Astrocyte (in vitro differentiated cells and primary cell): ENCODE measurements around the gene ADCY5. TPM values are rescaled to one million over a fixed set of nuclear protein-coding genes. Genes with fewer than 3 reads are reported as not detected.

Source experiments
- DNase-seq: peaks from one replicate; pipeline ENCODE4 v3.0.0-alpha.2; 2010; ENCODE audit warnings: low read depth
- FAIRE-seq: peaks from 2 replicates; lab custom pipeline; 2011; peaks lifted over from hg19 to GRCh38; lab: Jason Lieb, UNC
- H2AFZ ChIP-seq: 2 replicates; pipeline ENCODE4 v1.6.0; 2012; ENCODE audit warnings: low read depth, low read length, inconsistent platforms
- H3K27ac ChIP-seq: 2 replicates; pipeline ENCODE4 v1.5.1; 2011; ENCODE audit warnings: low read depth, low read length, inconsistent platforms
- H3K27me3 ChIP-seq: 2 replicates; pipeline ENCODE4 v1.6.0; 2011; ENCODE audit warnings: low read length, inconsistent platforms; ENCODE audit not compliant: insufficient read depth
- H3K36me3 ChIP-seq: 2 replicates; pipeline ENCODE4 v1.5.1; 2011; ENCODE audit warnings: low read length, inconsistent platforms; ENCODE audit not compliant: insufficient read depth
- H3K4me1 ChIP-seq: 2 replicates; pipeline ENCODE4 v1.5.1; 2011; ENCODE audit warnings: low read length, inconsistent platforms; ENCODE audit not compliant: insufficient read depth
- H3K4me2 ChIP-seq: 2 replicates; pipeline ENCODE4 v1.6.0; 2012; ENCODE audit warnings: low read length, inconsistent platforms
- H3K4me3 ChIP-seq: 2 replicates; pipeline ENCODE4 v1.5.1; 2011; ENCODE audit warnings: low read depth, mild to moderate bottlenecking, low read length, inconsistent platforms; ENCODE audit not compliant: insufficient read depth
- H3K79me2 ChIP-seq: 2 replicates; pipeline ENCODE4 v1.6.0; 2012; ENCODE audit warnings: mild to moderate bottlenecking, low read length, inconsistent platforms; ENCODE audit not compliant: insufficient read depth
- H3K9ac ChIP-seq: 2 replicates; pipeline ENCODE4 v1.6.0; 2012; ENCODE audit warnings: mild to moderate bottlenecking, low read length, inconsistent platforms
- H3K9me3 ChIP-seq: 2 replicates; pipeline ENCODE4 v1.5.1; 2012; ENCODE audit warnings: low read depth, mild to moderate bottlenecking, low read length, inconsistent platforms; ENCODE audit not compliant: insufficient read depth
- H4K20me1 ChIP-seq: 2 replicates; pipeline ENCODE4 v1.6.0; 2012; ENCODE audit warnings: low read length, inconsistent platforms; ENCODE audit not compliant: insufficient read depth
- H3K27ac Mint-ChIP-seq: one replicate; pipeline ENCODE4 v1.8.0; 2021; ENCODE audit warnings: mild to moderate bottlenecking, mixed read lengths; ENCODE audit not compliant: unreplicated experiment
- H3K27me3 Mint-ChIP-seq: one replicate; pipeline ENCODE4 v1.8.0; 2021; ENCODE audit warnings: low read depth, mixed read lengths; ENCODE audit not compliant: unreplicated experiment
- H3K36me3 Mint-ChIP-seq: one replicate; pipeline ENCODE4 v1.8.0; 2021; ENCODE audit warnings: low read depth, mixed read lengths; ENCODE audit not compliant: unreplicated experiment
- H3K4me1 Mint-ChIP-seq: one replicate; pipeline ENCODE4 v1.8.0; 2021; ENCODE audit warnings: low read depth, mixed read lengths; ENCODE audit not compliant: unreplicated experiment
- H3K4me3 Mint-ChIP-seq: one replicate; pipeline ENCODE4 v1.8.0; 2021; ENCODE audit warnings: mild to moderate bottlenecking, moderate library complexity, mixed read lengths; ENCODE audit not compliant: unreplicated experiment
- H3K9me3 Mint-ChIP-seq: one replicate; pipeline ENCODE4 v1.8.0; 2021; ENCODE audit warnings: mild to moderate bottlenecking, mixed read lengths; ENCODE audit not compliant: unreplicated experiment
- EZH2 ChIP-seq: IDR thresholded peaks from 2 replicates; pipeline ENCODE4 v1.6.1; 2012; ENCODE audit warnings: mild to moderate bottlenecking, low read length, inconsistent platforms; ENCODE audit not compliant: insufficient read depth
- total RNA-seq: library from RNA; stranded (reverse); gene quantifications from 2 replicates; pipeline ENCODE4 v1.2.1, GENCODE V29; 2021
- TF ChIP-seq, protein P1 (sequence below): IDR thresholded peaks from 2 replicates; pipeline ENCODE4 v1.5.1; 2011; ENCODE audit warnings: low read depth, mild to moderate bottlenecking, inconsistent platforms, low read length, moderate library complexity; ENCODE audit not compliant: insufficient read depth

ADCY5 gene
- total RNA-seq, 1 donor from 2014 or later, result 1.2 TPM

DNA sequence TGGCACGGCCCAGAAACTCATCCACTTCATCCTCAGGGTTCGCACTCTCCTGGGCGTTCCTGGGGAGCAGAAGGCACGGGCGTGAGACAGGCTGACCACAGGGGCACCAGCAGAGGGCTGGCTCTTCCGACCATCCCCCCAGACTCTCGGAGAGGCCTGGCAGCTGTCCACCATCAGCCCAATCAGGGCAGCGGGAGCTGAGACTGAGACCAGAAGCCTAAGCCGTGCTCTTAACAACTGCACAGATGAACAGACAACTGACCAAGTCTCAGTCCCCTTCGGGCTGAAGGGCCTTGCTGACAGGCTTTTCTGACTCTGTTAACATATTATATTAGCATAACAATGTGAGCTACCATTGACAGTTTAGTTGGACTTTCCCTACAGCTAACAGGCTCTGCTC lies 129.1 kb downstream of the ADCY5 start:
- Histone ChIP-seq H3K9me3 (no peaks in the 10 kb centered on the region), H2AFZ (no peak overlapping the region), H3K79me2 (no peaks in the 10 kb centered on the region), H3K27ac (no peak overlapping the region), H3K9ac (no peak overlapping the region), H3K36me3 (no peaks in the 10 kb centered on the region), H3K4me1 (no peaks in the 10 kb centered on the region), H3K4me2 (no peak overlapping the region), H3K27me3 (peaks cover 21% of the 10 kb centered on the region), H3K4me3 (no peak overlapping the region), H4K20me1 (no peaks in the 10 kb centered on the region)
- H3K4me3 Mint-ChIP-seq, result no peak overlapping the region
- no peak for FAIRE-seq
- H3K27me3 Mint-ChIP-seq, result peaks cover 53% of the 10 kb centered on the region
- no peak for DNase-seq
- TF ChIP-seq EZH2, result no peak
- TF ChIP-seq, protein P1, sequence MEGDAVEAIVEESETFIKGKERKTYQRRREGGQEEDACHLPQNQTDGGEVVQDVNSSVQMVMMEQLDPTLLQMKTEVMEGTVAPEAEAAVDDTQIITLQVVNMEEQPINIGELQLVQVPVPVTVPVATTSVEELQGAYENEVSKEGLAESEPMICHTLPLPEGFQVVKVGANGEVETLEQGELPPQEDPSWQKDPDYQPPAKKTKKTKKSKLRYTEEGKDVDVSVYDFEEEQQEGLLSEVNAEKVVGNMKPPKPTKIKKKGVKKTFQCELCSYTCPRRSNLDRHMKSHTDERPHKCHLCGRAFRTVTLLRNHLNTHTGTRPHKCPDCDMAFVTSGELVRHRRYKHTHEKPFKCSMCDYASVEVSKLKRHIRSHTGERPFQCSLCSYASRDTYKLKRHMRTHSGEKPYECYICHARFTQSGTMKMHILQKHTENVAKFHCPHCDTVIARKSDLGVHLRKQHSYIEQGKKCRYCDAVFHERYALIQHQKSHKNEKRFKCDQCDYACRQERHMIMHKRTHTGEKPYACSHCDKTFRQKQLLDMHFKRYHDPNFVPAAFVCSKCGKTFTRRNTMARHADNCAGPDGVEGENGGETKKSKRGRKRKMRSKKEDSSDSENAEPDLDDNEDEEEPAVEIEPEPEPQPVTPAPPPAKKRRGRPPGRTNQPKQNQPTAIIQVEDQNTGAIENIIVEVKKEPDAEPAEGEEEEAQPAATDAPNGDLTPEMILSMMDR, result no peak
- no peak overlapping the region for H3K27ac Mint-ChIP-seq
- peaks cover 4% of the 10 kb centered on the region for H3K4me1 Mint-ChIP-seq
- H3K9me3 Mint-ChIP-seq, result no peaks in the 10 kb centered on the region
- no peaks in the 10 kb centered on the region for H3K36me3 Mint-ChIP-seq

- Mint-ChIP-seq H3K4me3 (no peak overlapping the region), H3K4me1 (peaks cover 4% of the 10 kb centered on the region), H3K36me3 (no peaks in the 10 kb centered on the region), H3K9me3 (no peaks in the 10 kb centered on the region), H3K27ac (no peak overlapping the region), H3K27me3 (peaks cover 59% of the 10 kb centered on the region)
- H3K4me3 ChIP-seq, result no peak overlapping the region
- H3K79me2 ChIP-seq, result no peaks in the 10 kb centered on the region
- no peaks in the 10 kb centered on the region for H3K4me1 ChIP-seq
- H3K27me3 ChIP-seq, result peaks cover 23% of the 10 kb centered on the region
- H3K27ac ChIP-seq, result no peak overlapping the region
- H2AFZ ChIP-seq, result no peak overlapping the region
- H3K36me3 ChIP-seq, result no peaks in the 10 kb centered on the region
- no peaks in the 10 kb centered on the region for H4K20me1 ChIP-seq
- TF ChIP-seq EZH2, result no peak
- TF ChIP-seq, protein P1, result no peak
- DNase-seq (no peak), FAIRE-seq (no peak)
- H3K4me2 ChIP-seq, result no peak overlapping the region
- no peaks in the 10 kb centered on the region for H3K9me3 ChIP-seq
- H3K9ac ChIP-seq, result no peak overlapping the region
Observed at GRCh38 chr3:123318374-123318773, 130.5 kb downstream of the ADCY5 start.

DNA sequence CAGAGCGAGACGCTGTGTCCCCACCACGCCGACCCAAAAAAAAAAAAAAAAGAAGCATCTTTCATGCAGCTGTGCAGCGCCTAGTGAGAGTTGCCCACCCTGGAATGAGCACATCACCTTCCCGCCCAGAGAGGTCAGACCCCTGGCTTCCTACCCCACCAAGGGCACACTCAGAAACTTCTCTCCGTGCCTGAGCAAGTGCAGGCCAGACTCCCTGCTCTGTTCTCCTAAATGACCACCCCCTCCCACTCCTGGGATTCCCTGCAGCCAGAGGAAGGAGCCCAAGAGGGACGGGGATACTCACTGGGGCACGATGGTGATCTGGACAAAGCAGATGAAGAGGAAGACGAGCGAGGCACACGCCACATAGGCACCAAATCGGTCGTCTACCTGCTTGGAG lies 131.2 kb downstream of the ADCY5 start:
- Mint-ChIP-seq H3K36me3 (no peaks in the 10 kb centered on the region), H3K9me3 (no peaks in the 10 kb centered on the region), H3K27me3 (peaks cover 56% of the 10 kb centered on the region), H3K4me3 (no peak overlapping the region), H3K27ac (no peak overlapping the region), H3K4me1 (no peaks in the 10 kb centered on the region)
- no peak overlapping the region for H3K4me3 ChIP-seq
- DNase-seq (no peak), FAIRE-seq (no peak)
- no peak overlapping the region for H3K9ac ChIP-seq
- peaks cover 30% of the 10 kb centered on the region for H3K27me3 ChIP-seq
- H3K9me3 ChIP-seq, result no peaks in the 10 kb centered on the region
- no peaks in the 10 kb centered on the region for H3K36me3 ChIP-seq
- no peak overlapping the region for H2AFZ ChIP-seq
- H4K20me1 ChIP-seq, result no peaks in the 10 kb centered on the region
- H3K4me1 ChIP-seq, result no peaks in the 10 kb centered on the region
- no peaks in the 10 kb centered on the region for H3K79me2 ChIP-seq
- TF ChIP-seq, protein P1, result no peak
- TF ChIP-seq EZH2, result no peak
- H3K4me2 ChIP-seq, result no peak overlapping the region
- no peak overlapping the region for H3K27ac ChIP-seq
